Measurements from ENCODE around the gene LDLRAD4. TPM values are rescaled to one million over a fixed set of nuclear protein-coding genes. Genes with fewer than 3 reads are reported as not detected.

Gene LDLRAD4
- total RNA-seq, 1 donor from 2014 or later, result 18.3 TPM

- Histone ChIP-seq H3K9me3 (ENCODE audit: control insufficient read depth in 3 of 3, low read length in 3 of 3) (no peaks in the 10 kb centered on the region), H3K4me1 (ENCODE audit: control insufficient read depth in 3 of 3, insufficient read depth in 3 of 3, low read length in 3 of 3) (peaks cover 28 to 37% (median 31%) of the 10 kb centered on the region in 3 donors), H3K27me3 (ENCODE audit: control insufficient read depth in 3 of 3, insufficient read depth in 3 of 3, low read length in 3 of 3) (no peaks in the 10 kb centered on the region), H3K36me3 (ENCODE audit: control insufficient read depth in 3 of 3, insufficient read depth in 3 of 3, low read length in 3 of 3) (no peaks in the 10 kb centered on the region), H3K9ac (ENCODE audit: low read depth in 1 of 3, low read length in 3 of 3) (no peak overlapping the region), H3K4me3 (ENCODE audit: low read length in 3 of 3) (no peak overlapping the region), H3K27ac (ENCODE audit: low read depth, low read length) (peak overlapping the region; percentile 71)
Measured at GRCh38 chr18:13566941-13567746, 348.6 kb downstream of the LDLRAD4 start.

- no peaks in the 10 kb centered on the region for H3K27me3 ChIP-seq (ENCODE audit: control insufficient read depth in 3 of 3, insufficient read depth in 3 of 3, low read length in 3 of 3)
- H3K9ac ChIP-seq (ENCODE audit: low read depth in 1 of 3, low read length in 3 of 3), result no peak overlapping the region
- no peaks in the 10 kb centered on the region for H3K9me3 ChIP-seq (ENCODE audit: control insufficient read depth in 3 of 3, low read length in 3 of 3)
- H3K36me3 ChIP-seq (ENCODE audit: control insufficient read depth in 3 of 3, insufficient read depth in 3 of 3, low read length in 3 of 3), result no peaks in the 10 kb centered on the region
- peaks cover 20 to 25% (median 23%) of the 10 kb centered on the region in 3 donors for H3K4me1 ChIP-seq (ENCODE audit: control insufficient read depth in 3 of 3, insufficient read depth in 3 of 3, low read length in 3 of 3)
- H3K27ac ChIP-seq (ENCODE audit: low read depth, low read length), result no peak overlapping the region
- no peak overlapping the region for H3K4me3 ChIP-seq (ENCODE audit: low read length in 3 of 3)
Measured at GRCh38 chr18:13568443-13569392, 350.2 kb downstream of the LDLRAD4 start.

- no peaks in the 10 kb centered on the region for H3K27me3 ChIP-seq (ENCODE audit: control insufficient read depth in 3 of 3, insufficient read depth in 3 of 3, low read length in 3 of 3)
- no peak overlapping the region for H3K4me3 ChIP-seq (ENCODE audit: low read length in 3 of 3)
Measured at GRCh38 chr18:13570216-13570615, 351.7 kb downstream of the LDLRAD4 start.

GRCh38 chr18:13570856-13571495 is 352.4 kb downstream of the LDLRAD4 start:
- H3K27me3 ChIP-seq (ENCODE audit: control insufficient read depth in 3 of 3, insufficient read depth in 3 of 3, low read length in 3 of 3), result no peaks in the 10 kb centered on the region
- no peak overlapping the region for H3K4me3 ChIP-seq (ENCODE audit: low read length in 3 of 3)
- H3K9me3 ChIP-seq (ENCODE audit: control insufficient read depth in 3 of 3, low read length in 3 of 3), result no peaks in the 10 kb centered on the region
- H3K9ac ChIP-seq (ENCODE audit: low read depth in 1 of 3, low read length in 3 of 3), result no peak overlapping the region
- H3K4me1 ChIP-seq (ENCODE audit: control insufficient read depth in 3 of 3, insufficient read depth in 3 of 3, low read length in 3 of 3), result peaks cover 2 to 6% (median 5%) of the 10 kb centered on the region in 3 donors
- no peak overlapping the region for H3K27ac ChIP-seq (ENCODE audit: low read depth, low read length)
- no peaks in the 10 kb centered on the region for H3K36me3 ChIP-seq (ENCODE audit: control insufficient read depth in 3 of 3, insufficient read depth in 3 of 3, low read length in 3 of 3)

More at GRCh38 chr18:13570216-13570615, 351.7 kb downstream of the LDLRAD4 start:
- Histone ChIP-seq H3K36me3 (ENCODE audit: control insufficient read depth in 3 of 3, insufficient read depth in 3 of 3, low read length in 3 of 3) (no peaks in the 10 kb centered on the region), H3K27ac (ENCODE audit: low read depth, low read length) (no peak overlapping the region), H3K4me1 (ENCODE audit: control insufficient read depth in 3 of 3, insufficient read depth in 3 of 3, low read length in 3 of 3) (peaks cover 10 to 12% (median 12%) of the 10 kb centered on the region in 3 donors), H3K9me3 (ENCODE audit: control insufficient read depth in 3 of 3, low read length in 3 of 3) (no peaks in the 10 kb centered on the region), H3K9ac (ENCODE audit: low read depth in 1 of 3, low read length in 3 of 3) (no peak overlapping the region)

GRCh38 chr18:13572148-13572547 is 353.6 kb downstream of the LDLRAD4 start:
- Histone ChIP-seq H3K9ac (ENCODE audit: low read depth in 1 of 3, low read length in 3 of 3) (no peak overlapping the region), H3K9me3 (ENCODE audit: control insufficient read depth in 3 of 3, low read length in 3 of 3) (no peaks in the 10 kb centered on the region), H3K27ac (ENCODE audit: low read depth, low read length) (no peak overlapping the region), H3K27me3 (ENCODE audit: control insufficient read depth in 3 of 3, insufficient read depth in 3 of 3, low read length in 3 of 3) (no peaks in the 10 kb centered on the region), H3K4me3 (ENCODE audit: low read length in 3 of 3) (no peak overlapping the region), H3K36me3 (ENCODE audit: control insufficient read depth in 3 of 3, insufficient read depth in 3 of 3, low read length in 3 of 3) (no peaks in the 10 kb centered on the region), H3K4me1 (ENCODE audit: control insufficient read depth in 3 of 3, insufficient read depth in 3 of 3, low read length in 3 of 3) (peaks cover 3% of the 10 kb centered on the region in 3 donors)

GRCh38 chr18:13572721-13573120 is 354.2 kb downstream of the LDLRAD4 start:
- H3K36me3 ChIP-seq (ENCODE audit: control insufficient read depth in 3 of 3, insufficient read depth in 3 of 3, low read length in 3 of 3), result no peaks in the 10 kb centered on the region
- no peak overlapping the region for H3K4me3 ChIP-seq (ENCODE audit: low read length in 3 of 3)
- no peak overlapping the region for H3K27ac ChIP-seq (ENCODE audit: low read depth, low read length)

GRCh38 chr18:13573750-13574149 is 355.2 kb downstream of the LDLRAD4 start:
- no peaks in the 10 kb centered on the region for H3K36me3 ChIP-seq (ENCODE audit: control insufficient read depth in 3 of 3, insufficient read depth in 3 of 3, low read length in 3 of 3)
- H3K9ac ChIP-seq (ENCODE audit: low read depth in 1 of 3, low read length in 3 of 3), result no peak overlapping the region
- H3K27ac ChIP-seq (ENCODE audit: low read depth, low read length), result no peak overlapping the region
- H3K4me3 ChIP-seq (ENCODE audit: low read length in 3 of 3), result no peak overlapping the region
- peaks cover 0 to 4% (median 3%) of the 10 kb centered on the region in 3 donors for H3K4me1 ChIP-seq (ENCODE audit: control insufficient read depth in 3 of 3, insufficient read depth in 3 of 3, low read length in 3 of 3)
- H3K27me3 ChIP-seq (ENCODE audit: control insufficient read depth in 3 of 3, insufficient read depth in 3 of 3, low read length in 3 of 3), result no peaks in the 10 kb centered on the region
- H3K9me3 ChIP-seq (ENCODE audit: control insufficient read depth in 3 of 3, low read length in 3 of 3), result no peaks in the 10 kb centered on the region

More at GRCh38 chr18:13572721-13573120, 354.2 kb downstream of the LDLRAD4 start:
- Histone ChIP-seq H3K27me3 (ENCODE audit: control insufficient read depth in 3 of 3, insufficient read depth in 3 of 3, low read length in 3 of 3) (no peaks in the 10 kb centered on the region), H3K9me3 (ENCODE audit: control insufficient read depth in 3 of 3, low read length in 3 of 3) (no peaks in the 10 kb centered on the region), H3K4me1 (ENCODE audit: control insufficient read depth in 3 of 3, insufficient read depth in 3 of 3, low read length in 3 of 3) (peaks cover 0 to 4% (median 3%) of the 10 kb centered on the region in 3 donors), H3K9ac (ENCODE audit: low read depth in 1 of 3, low read length in 3 of 3) (no peak overlapping the region)

GRCh38 chr18:13574355-13574754 is 355.8 kb downstream of the LDLRAD4 start:
- H3K36me3 ChIP-seq (ENCODE audit: control insufficient read depth in 3 of 3, insufficient read depth in 3 of 3, low read length in 3 of 3), result no peaks in the 10 kb centered on the region
- peaks cover 0 to 4% (median 3%) of the 10 kb centered on the region in 3 donors for H3K4me1 ChIP-seq (ENCODE audit: control insufficient read depth in 3 of 3, insufficient read depth in 3 of 3, low read length in 3 of 3)
- no peak overlapping the region for H3K9ac ChIP-seq (ENCODE audit: low read depth in 1 of 3, low read length in 3 of 3)
- no peak overlapping the region for H3K4me3 ChIP-seq (ENCODE audit: low read length in 3 of 3)
- H3K27me3 ChIP-seq (ENCODE audit: control insufficient read depth in 3 of 3, insufficient read depth in 3 of 3, low read length in 3 of 3), result no peaks in the 10 kb centered on the region
- no peak overlapping the region for H3K27ac ChIP-seq (ENCODE audit: low read depth, low read length)
- no peaks in the 10 kb centered on the region for H3K9me3 ChIP-seq (ENCODE audit: control insufficient read depth in 3 of 3, low read length in 3 of 3)

- Histone ChIP-seq H3K27ac (ENCODE audit: low read depth, low read length) (no peak overlapping the region), H3K9ac (ENCODE audit: low read depth in 1 of 3, low read length in 3 of 3) (no peak overlapping the region), H3K4me3 (ENCODE audit: low read length in 3 of 3) (no peak overlapping the region), H3K27me3 (ENCODE audit: control insufficient read depth in 3 of 3, insufficient read depth in 3 of 3, low read length in 3 of 3) (no peaks in the 10 kb centered on the region), H3K9me3 (ENCODE audit: control insufficient read depth in 3 of 3, low read length in 3 of 3) (no peaks in the 10 kb centered on the region), H3K4me1 (ENCODE audit: control insufficient read depth in 3 of 3, insufficient read depth in 3 of 3, low read length in 3 of 3) (peaks cover 0 to 4% (median 3%) of the 10 kb centered on the region in 3 donors), H3K36me3 (ENCODE audit: control insufficient read depth in 3 of 3, insufficient read depth in 3 of 3, low read length in 3 of 3) (no peaks in the 10 kb centered on the region)
Measured at GRCh38 chr18:13574761-13575160, 356.2 kb downstream of the LDLRAD4 start.

Data from skeletal muscle tissue (tissue), 4 donors.